ENCODE measurements around the gene PBX4. TPM values are rescaled to one million over a fixed set of nuclear protein-coding genes. Genes with fewer than 3 reads are reported as not detected.

The PBX4 gene
- total and polyA plus RNA-seq, 7 donors, result 0.49 to 6.1 (median 1.9) TPM; not detected in 3

GRCh38 chr19:19533841-19534240, 84.6 kb downstream of the PBX4 start:
- intact Hi-C loops (cut with DNase I), result loop anchor here (2.0 to 5.0 kb wide), 2 partner anchors 128 to 425 kb away; partner anchors contain the start of gene ATP13A1
- 90 to 93% methylated on average over 6 of the region's 6 CpGs for WGBS, 2 donors
- DNase-seq, result no peak

GRCh38 chr19:19532806-19533701, 85.4 kb downstream of the PBX4 start:
- no peak for DNase-seq
- H3K4me3 ChIP-seq, result no peak overlapping the region
- H3K36me3 ChIP-seq, result peaks cover 0 to 3% (median 0%) of the 10 kb centered on the region in 4 donors
- peaks cover 4 to 10% (median 9%) of the 10 kb centered on the region in 3 donors for H3K27me3 ChIP-seq
- WGBS, 2 donors, result 77 to 79% methylated on average over 14 of the region's 14 CpGs
- no peaks in the 10 kb centered on the region for H3K9me3 ChIP-seq
- intact Hi-C loops (cut with DNase I), result loop anchor here (1.0 to 5.0 kb wide), 4 partner anchors 21 to 426 kb away; partner anchors contain the start of genes ATP13A1 and GMIP
- H3K27ac ChIP-seq, result no peak overlapping the region
- TF ChIP-seq EP300 (IDR thresholded peaks at IDR 0.05) (no peak), POLR2AphosphoS5 (IDR thresholded peaks at IDR 0.05) (no peak), POLR2A (IDR thresholded peaks at IDR 0.05) (no peak), CTCF (IDR thresholded peaks at IDR 0.05) (no peak)
- H3K4me1 ChIP-seq, result peaks cover 0 to 31% (median 28%) of the 10 kb centered on the region in 4 donors

More at GRCh38 chr19:19533841-19534240, 84.6 kb downstream of the PBX4 start:
- peaks cover 0 to 34% (median 32%) of the 10 kb centered on the region in 4 donors for H3K4me1 ChIP-seq
- no peak for TF ChIP-seq EP300 (IDR thresholded peaks at IDR 0.05)
- no peak for TF ChIP-seq CTCF (IDR thresholded peaks at IDR 0.05)
- TF ChIP-seq POLR2AphosphoS5 (IDR thresholded peaks at IDR 0.05), result no peak
- TF ChIP-seq POLR2A (IDR thresholded peaks at IDR 0.05), result no peak
- no peak overlapping the region for H3K27ac ChIP-seq
- H3K4me3 ChIP-seq, result no peak overlapping the region
- no peaks in the 10 kb centered on the region for H3K36me3 ChIP-seq
- H3K27me3 ChIP-seq, result peaks cover 9 to 18% (median 17%) of the 10 kb centered on the region in 3 donors
- no peaks in the 10 kb centered on the region for H3K9me3 ChIP-seq

- WGBS, 2 donors, result 25 to 30% methylated on average over 48 of the region's 48 CpGs
- H3K4me3 ChIP-seq, result no peak overlapping the region
- H3K36me3 ChIP-seq, result peaks cover 0 to 11% (median 4%) of the 10 kb centered on the region in 4 donors
- H3K27me3 ChIP-seq, result peaks cover 0 to 1% (median 0%) of the 10 kb centered on the region in 3 donors
- peaks cover 0 to 24% (median 20%) of the 10 kb centered on the region in 4 donors for H3K4me1 ChIP-seq
- peak; percentile 88 for DNase-seq
- H3K9me3 ChIP-seq, result no peaks in the 10 kb centered on the region
- intact Hi-C loops (cut with DNase I), result loop anchor here (1.0 to 5.0 kb wide), 4 partner anchors 22 to 427 kb away; partner anchors contain the start of genes ATP13A1 and GMIP
- TF ChIP-seq EP300 (IDR thresholded peaks at IDR 0.05) (no peak), POLR2AphosphoS5 (IDR thresholded peaks at IDR 0.05) (peak in 2 of 4 donors; percentile 32 to 45), POLR2A (IDR thresholded peaks at IDR 0.05) (no peak), CTCF (IDR thresholded peaks at IDR 0.05) (peak; percentile 75 to 99 (median 89))
- no peak overlapping the region for H3K27ac ChIP-seq
These were observed 86.3 kb downstream of the PBX4 start for GRCh38 chr19:19531951-19532805.

- WGBS, 2 donors, result 85 to 87% methylated on average over 4 of the region's 4 CpGs
- no peak overlapping the region for H3K4me3 ChIP-seq
- intact Hi-C loops (cut with DNase I), result loop anchor here (5.0 kb wide), 1 partner anchor 131 kb away; the partner anchor contains the start of gene ATP13A1
These were observed 87.6 kb downstream of the PBX4 start for GRCh38 chr19:19530889-19531288.

More at GRCh38 chr19:19530889-19531288, 87.6 kb downstream of the PBX4 start:
- Histone ChIP-seq H3K36me3 (peaks cover 0 to 24% (median 4%) of the 10 kb centered on the region in 4 donors), H3K27me3 (no peaks in the 10 kb centered on the region), H3K27ac (no peak overlapping the region), H3K9me3 (no peaks in the 10 kb centered on the region), H3K4me1 (peaks cover 0 to 26% (median 18%) of the 10 kb centered on the region in 4 donors)
- TF ChIP-seq POLR2AphosphoS5 (IDR thresholded peaks at IDR 0.05) (no peak), CTCF (IDR thresholded peaks at IDR 0.05) (no peak), POLR2A (IDR thresholded peaks at IDR 0.05) (no peak), EP300 (IDR thresholded peaks at IDR 0.05) (no peak)
- no peak for DNase-seq
